GM23338 (cell line): ENCODE results near the gene OCIAD1.

ENCODE experiments used
- EZH2 ChIP-seq: fragments of 200-600 bp; sonication (generic); IDR thresholded peaks from one replicate; pipeline ENCODE4 v1.8.0; 2017; ENCODE audit warnings: antibody characterized with exemption, mild to moderate bottlenecking, low read depth; ENCODE audit not compliant: unreplicated experiment
- POLR2AphosphoS5 ChIP-seq: IDR thresholded peaks from 2 replicates; pipeline ENCODE4 v1.6.1; 2016; ENCODE audit warnings: antibody characterized with exemption, low read depth
- STAT1 ChIP-seq: IDR thresholded peaks from one replicate; pipeline ENCODE4 v1.6.1; 2016; ENCODE audit warnings: antibody characterized with exemption; ENCODE audit not compliant: unreplicated experiment
- TF ChIP-seq, protein P1 (sequence below), 2 experiments: fragments of 200-600 bp in 1 of 2; sonication (generic) in 1 of 2; conservative IDR thresholded peaks; 2 replicates each; pipeline versions ENCODE4 v1.5.1 to v1.6.1; 2016 to 2017; ENCODE audit warnings: antibody characterized with exemption in 2 of 2, low read depth in 2 of 2, mild to moderate bottlenecking in 2 of 2, moderate library complexity in 1 of 2
- TF ChIP-seq, protein P2 (sequence below): IDR thresholded peaks from one replicate; pipeline ENCODE4 v1.6.1; 2018; ENCODE audit warnings: antibody characterized with exemption; ENCODE audit not compliant: unreplicated experiment
- TF ChIP-seq, protein P3 (sequence below): IDR thresholded peaks from 2 replicates; pipeline ENCODE4 v1.6.1; 2016; ENCODE audit warnings: antibody characterized with exemption

DNA sequence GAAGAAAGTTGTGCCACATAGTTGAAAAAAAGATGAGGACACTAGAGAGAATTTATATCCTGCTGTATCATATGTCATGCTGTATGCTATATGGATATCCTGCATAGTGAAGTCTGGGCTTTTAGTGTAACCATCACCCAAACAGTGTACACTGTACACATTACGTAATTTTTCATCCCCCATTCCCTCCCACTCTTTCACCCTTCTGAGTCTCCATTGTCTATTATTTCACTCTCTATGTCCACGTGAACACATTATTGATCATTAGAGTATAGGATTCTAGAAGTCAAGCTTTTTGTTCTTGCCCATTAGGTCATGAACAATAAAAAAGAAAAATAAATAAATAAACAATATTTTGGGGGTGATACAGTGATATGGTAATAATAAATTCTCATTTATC, 32.8 kb upstream of the OCIAD1 start:
- TF ChIP-seq POLR2AphosphoS5 = no peak
- TF ChIP-seq, protein P1, sequence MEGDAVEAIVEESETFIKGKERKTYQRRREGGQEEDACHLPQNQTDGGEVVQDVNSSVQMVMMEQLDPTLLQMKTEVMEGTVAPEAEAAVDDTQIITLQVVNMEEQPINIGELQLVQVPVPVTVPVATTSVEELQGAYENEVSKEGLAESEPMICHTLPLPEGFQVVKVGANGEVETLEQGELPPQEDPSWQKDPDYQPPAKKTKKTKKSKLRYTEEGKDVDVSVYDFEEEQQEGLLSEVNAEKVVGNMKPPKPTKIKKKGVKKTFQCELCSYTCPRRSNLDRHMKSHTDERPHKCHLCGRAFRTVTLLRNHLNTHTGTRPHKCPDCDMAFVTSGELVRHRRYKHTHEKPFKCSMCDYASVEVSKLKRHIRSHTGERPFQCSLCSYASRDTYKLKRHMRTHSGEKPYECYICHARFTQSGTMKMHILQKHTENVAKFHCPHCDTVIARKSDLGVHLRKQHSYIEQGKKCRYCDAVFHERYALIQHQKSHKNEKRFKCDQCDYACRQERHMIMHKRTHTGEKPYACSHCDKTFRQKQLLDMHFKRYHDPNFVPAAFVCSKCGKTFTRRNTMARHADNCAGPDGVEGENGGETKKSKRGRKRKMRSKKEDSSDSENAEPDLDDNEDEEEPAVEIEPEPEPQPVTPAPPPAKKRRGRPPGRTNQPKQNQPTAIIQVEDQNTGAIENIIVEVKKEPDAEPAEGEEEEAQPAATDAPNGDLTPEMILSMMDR (conservative IDR thresholded peaks at IDR 0.05; ENCODE audit: low read depth in 2 of 2) = no peak
- TF ChIP-seq, protein P2, sequence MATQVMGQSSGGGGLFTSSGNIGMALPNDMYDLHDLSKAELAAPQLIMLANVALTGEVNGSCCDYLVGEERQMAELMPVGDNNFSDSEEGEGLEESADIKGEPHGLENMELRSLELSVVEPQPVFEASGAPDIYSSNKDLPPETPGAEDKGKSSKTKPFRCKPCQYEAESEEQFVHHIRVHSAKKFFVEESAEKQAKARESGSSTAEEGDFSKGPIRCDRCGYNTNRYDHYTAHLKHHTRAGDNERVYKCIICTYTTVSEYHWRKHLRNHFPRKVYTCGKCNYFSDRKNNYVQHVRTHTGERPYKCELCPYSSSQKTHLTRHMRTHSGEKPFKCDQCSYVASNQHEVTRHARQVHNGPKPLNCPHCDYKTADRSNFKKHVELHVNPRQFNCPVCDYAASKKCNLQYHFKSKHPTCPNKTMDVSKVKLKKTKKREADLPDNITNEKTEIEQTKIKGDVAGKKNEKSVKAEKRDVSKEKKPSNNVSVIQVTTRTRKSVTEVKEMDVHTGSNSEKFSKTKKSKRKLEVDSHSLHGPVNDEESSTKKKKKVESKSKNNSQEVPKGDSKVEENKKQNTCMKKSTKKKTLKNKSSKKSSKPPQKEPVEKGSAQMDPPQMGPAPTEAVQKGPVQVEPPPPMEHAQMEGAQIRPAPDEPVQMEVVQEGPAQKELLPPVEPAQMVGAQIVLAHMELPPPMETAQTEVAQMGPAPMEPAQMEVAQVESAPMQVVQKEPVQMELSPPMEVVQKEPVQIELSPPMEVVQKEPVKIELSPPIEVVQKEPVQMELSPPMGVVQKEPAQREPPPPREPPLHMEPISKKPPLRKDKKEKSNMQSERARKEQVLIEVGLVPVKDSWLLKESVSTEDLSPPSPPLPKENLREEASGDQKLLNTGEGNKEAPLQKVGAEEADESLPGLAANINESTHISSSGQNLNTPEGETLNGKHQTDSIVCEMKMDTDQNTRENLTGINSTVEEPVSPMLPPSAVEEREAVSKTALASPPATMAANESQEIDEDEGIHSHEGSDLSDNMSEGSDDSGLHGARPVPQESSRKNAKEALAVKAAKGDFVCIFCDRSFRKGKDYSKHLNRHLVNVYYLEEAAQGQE = no peak
- TF ChIP-seq STAT1 = no peak
- TF ChIP-seq, protein P3, sequence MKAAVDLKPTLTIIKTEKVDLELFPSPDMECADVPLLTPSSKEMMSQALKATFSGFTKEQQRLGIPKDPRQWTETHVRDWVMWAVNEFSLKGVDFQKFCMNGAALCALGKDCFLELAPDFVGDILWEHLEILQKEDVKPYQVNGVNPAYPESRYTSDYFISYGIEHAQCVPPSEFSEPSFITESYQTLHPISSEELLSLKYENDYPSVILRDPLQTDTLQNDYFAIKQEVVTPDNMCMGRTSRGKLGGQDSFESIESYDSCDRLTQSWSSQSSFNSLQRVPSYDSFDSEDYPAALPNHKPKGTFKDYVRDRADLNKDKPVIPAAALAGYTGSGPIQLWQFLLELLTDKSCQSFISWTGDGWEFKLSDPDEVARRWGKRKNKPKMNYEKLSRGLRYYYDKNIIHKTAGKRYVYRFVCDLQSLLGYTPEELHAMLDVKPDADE = no peak
- TF ChIP-seq EZH2 = no peak
